ENCODE results near the gene CARD16.

DNA sequence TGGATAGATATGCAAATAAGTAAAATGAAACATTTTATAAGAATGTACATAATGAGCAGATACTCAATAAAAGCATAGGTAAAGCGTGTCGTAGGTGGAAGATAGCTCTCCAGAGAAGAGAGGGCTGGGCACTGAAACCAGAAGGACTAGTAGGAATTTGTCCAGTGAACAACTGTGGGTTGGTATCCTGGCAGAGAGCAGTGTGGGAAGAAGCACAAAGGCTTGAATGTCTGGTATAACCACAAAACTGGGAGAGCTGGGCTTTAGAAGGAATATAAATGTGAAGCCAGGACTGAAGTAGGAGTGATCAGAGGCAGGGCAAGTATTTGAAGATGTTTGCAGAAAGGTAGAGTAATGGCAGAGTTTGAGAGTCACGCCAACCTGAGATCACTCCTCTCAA is 33.1 kb upstream of the CARD16 start:
- no peak for TF ChIP-seq ZNF274 (IDR thresholded peaks at IDR 0.05; ENCODE audit: borderline replicate concordance, low read depth, low read length)
- TF ChIP-seq SRF (CRISPR knock-in tag; IDR thresholded peaks at IDR 0.05), result no peak
- TF ChIP-seq MAFK (IDR thresholded peaks at IDR 0.05; ENCODE audit: low read length), result no peak
- TF ChIP-seq CBX2 (IDR thresholded peaks at IDR 0.05; ENCODE audit: insufficient read depth, low read length, poor library complexity, severe bottlenecking), result no peak
